Liver (tissue), 9 donors: ENCODE results near the gene RAB6A. TPM values are rescaled to one million over a fixed set of nuclear protein-coding genes. Genes with fewer than 3 reads are reported as not detected.

Source experiments
- DNase-seq: peaks from one replicate; pipeline ENCODE4 v3.0.0-alpha.2; 2017; ENCODE audit warnings: low spot score
- H3K27ac ChIP-seq, 2 donors: one replicate each; pipeline ENCODE4 v1.7.0; 2013; ENCODE audit warnings: inconsistent platforms in 2 of 2, low read length in 2 of 2, control low read depth in 1 of 2, low read depth in 1 of 2, mild to moderate bottlenecking in 1 of 2
- H3K27me3 ChIP-seq, 4 donors: one replicate each; pipeline versions ENCODE4 v1.6.1 to v1.7.0; 2013; ENCODE audit warnings: low read length in 3 of 4, inconsistent platforms in 1 of 4, mild to moderate bottlenecking in 1 of 4, moderate library complexity in 1 of 4; ENCODE audit not compliant: control insufficient read depth in 4 of 4, insufficient read depth in 4 of 4
- H3K36me3 ChIP-seq, 4 donors: one replicate each; pipeline versions ENCODE4 v1.6.1 to v1.7.0; 2013; ENCODE audit warnings: low read length in 3 of 4, mild to moderate bottlenecking in 3 of 4, low read depth in 1 of 4, moderate library complexity in 1 of 4; ENCODE audit not compliant: control insufficient read depth in 4 of 4, insufficient read depth in 3 of 4
- H3K4me1 ChIP-seq, 4 donors: one replicate each; pipeline versions ENCODE4 v1.6.1 to v1.7.0; 2013; ENCODE audit warnings: low read length in 3 of 4, mild to moderate bottlenecking in 3 of 4, moderate library complexity in 1 of 4; ENCODE audit not compliant: control insufficient read depth in 4 of 4, insufficient read depth in 4 of 4
- H3K4me3 ChIP-seq, 3 donors: one replicate each; pipeline versions ENCODE4 v1.6.1 to v1.7.0; 2013; ENCODE audit warnings: low read length in 3 of 3, control low read depth in 1 of 3, low read depth in 1 of 3, mild to moderate bottlenecking in 1 of 3
- H3K9ac ChIP-seq, 2 donors: one replicate each; pipeline ENCODE4 v1.7.0; 2013; ENCODE audit warnings: low read length in 2 of 2, mild to moderate bottlenecking in 2 of 2, moderate library complexity in 2 of 2, control low read depth in 1 of 2, low read depth in 1 of 2
- H3K9me3 ChIP-seq, 4 donors: one replicate each; pipeline versions ENCODE4 v1.6.1 to v1.7.0; 2013; ENCODE audit warnings: low read length in 3 of 4; ENCODE audit not compliant: control insufficient read depth in 4 of 4
- ATF3 ChIP-seq: IDR thresholded peaks from 2 replicates; pipeline ENCODE4 v1.6.1; 2016; ENCODE audit warnings: antibody characterized with exemption
- EGR1 ChIP-seq, 2 donors: IDR thresholded peaks; 2 replicates each; pipeline ENCODE4 v1.6.1; 2016 to 2018; ENCODE audit warnings: antibody characterized with exemption in 2 of 2, low read depth in 2 of 2
- FOXA1 ChIP-seq: IDR thresholded peaks from 2 replicates; pipeline ENCODE4 v1.6.1; 2016; ENCODE audit warnings: antibody characterized with exemption
- FOXA2 ChIP-seq: IDR thresholded peaks from 2 replicates; pipeline ENCODE4 v1.6.1; 2016; ENCODE audit warnings: antibody characterized with exemption
- GABPA ChIP-seq, 2 donors: IDR thresholded peaks in 1 of 2; conservative IDR thresholded peaks in 1 of 2; 2 replicates each; pipeline ENCODE4 v1.6.1; 2016; ENCODE audit warnings: antibody characterized with exemption in 2 of 2, mild to moderate bottlenecking in 1 of 2, moderate library complexity in 1 of 2
- HNF4A ChIP-seq, 2 donors: conservative IDR thresholded peaks; 2 replicates each; pipeline ENCODE4 v1.6.1; 2016; ENCODE audit warnings: antibody characterized with exemption in 2 of 2, mild to moderate bottlenecking in 2 of 2
- HNF4G ChIP-seq: IDR thresholded peaks from 2 replicates; pipeline ENCODE4 v1.6.1; 2016; ENCODE audit warnings: antibody characterized with exemption
- JUND ChIP-seq, 2 donors: IDR thresholded peaks; 2 replicates each; pipeline ENCODE4 v1.6.1; 2016; ENCODE audit warnings: antibody characterized with exemption in 2 of 2
- MAX ChIP-seq: IDR thresholded peaks from 2 replicates; pipeline ENCODE4 v1.6.1; 2016; ENCODE audit warnings: antibody characterized with exemption
- NR2F2 ChIP-seq: IDR thresholded peaks from 2 replicates; pipeline ENCODE4 v1.6.1; 2016; ENCODE audit warnings: antibody characterized with exemption
- RAD21 ChIP-seq, 2 donors: IDR thresholded peaks; 2 replicates each; pipeline ENCODE4 v1.6.1; 2016; ENCODE audit warnings: antibody characterized with exemption in 2 of 2, mild to moderate bottlenecking in 2 of 2
- RXRA ChIP-seq, 2 donors: IDR thresholded peaks; 2 replicates each; pipeline ENCODE4 v1.6.1; 2017 to 2018; ENCODE audit warnings: antibody characterized with exemption in 2 of 2, mild to moderate bottlenecking in 1 of 2
- SP1 ChIP-seq: IDR thresholded peaks from 2 replicates; pipeline ENCODE4 v1.6.1; 2018; ENCODE audit warnings: antibody characterized with exemption, mild to moderate bottlenecking
- TAF1 ChIP-seq: conservative IDR thresholded peaks from 2 replicates; pipeline ENCODE4 v1.6.1; 2016; ENCODE audit warnings: antibody characterized with exemption, mild to moderate bottlenecking
- YY1 ChIP-seq: IDR thresholded peaks from 2 replicates; pipeline ENCODE4 v1.6.1; 2016; ENCODE audit warnings: antibody characterized with exemption, mild to moderate bottlenecking
- ZBTB33 ChIP-seq: IDR thresholded peaks from 2 replicates; pipeline ENCODE4 v1.6.1; 2016; ENCODE audit warnings: antibody characterized with exemption
- WGBS: extraction: QIAGEN DNeasy Blood & Tissue Kit; methylation state at CpG from one replicate; pipeline ENCODE4 v1.1.7; 2013; 5-methylcytosine and 5-hydroxymethylcytosine counted together
- polyA plus RNA-seq, 2 donors: library from polyadenylated mRNA; stranded (reverse) in 1 of 2; unstranded in 1 of 2; fragments of 200-250 nt in 1 of 2; fragments of >200 nt in 1 of 2; fragmentation: Nextera tagmentation in 1 of 2; extraction: Ambion mirVana in 1 of 2; gene quantifications; one replicate each; pipeline versions ENCODE4 v1.2.1 to v1.2.3, GENCODE V29; 2013 to 2015
- total RNA-seq, 2 donors: library from RNA; depleted of rRNA; stranded (reverse); fragments of >200 nt; gene quantifications; one replicate each; pipeline ENCODE4 v1.2.3, GENCODE V29; 2014
- TF ChIP-seq, protein P1 (sequence below): fragments of 150-350 bp; IDR thresholded peaks from 2 replicates; pipeline ENCODE4 v1.5.1; 2017; ENCODE audit warnings: improper control_type of control experiment, low read depth, low read length; ENCODE audit not compliant: missing input control
- TF ChIP-seq, protein P2 (sequence below): IDR thresholded peaks from 2 replicates; pipeline ENCODE4 v1.6.1; 2016; ENCODE audit warnings: antibody characterized with exemption, mild to moderate bottlenecking
- donor health status: healthy.
- donor health status: healthy.
- donor health status: healthy.
- donor health status: healthy.
- donor health status: healthy.

The RAB6A gene
- total and polyA plus RNA-seq, 4 donors = 36.0 to 165 (median 51.5) TPM

- no peak for TF ChIP-seq HNF4A (conservative IDR thresholded peaks at IDR 0.05)
- TF ChIP-seq, protein P1, sequence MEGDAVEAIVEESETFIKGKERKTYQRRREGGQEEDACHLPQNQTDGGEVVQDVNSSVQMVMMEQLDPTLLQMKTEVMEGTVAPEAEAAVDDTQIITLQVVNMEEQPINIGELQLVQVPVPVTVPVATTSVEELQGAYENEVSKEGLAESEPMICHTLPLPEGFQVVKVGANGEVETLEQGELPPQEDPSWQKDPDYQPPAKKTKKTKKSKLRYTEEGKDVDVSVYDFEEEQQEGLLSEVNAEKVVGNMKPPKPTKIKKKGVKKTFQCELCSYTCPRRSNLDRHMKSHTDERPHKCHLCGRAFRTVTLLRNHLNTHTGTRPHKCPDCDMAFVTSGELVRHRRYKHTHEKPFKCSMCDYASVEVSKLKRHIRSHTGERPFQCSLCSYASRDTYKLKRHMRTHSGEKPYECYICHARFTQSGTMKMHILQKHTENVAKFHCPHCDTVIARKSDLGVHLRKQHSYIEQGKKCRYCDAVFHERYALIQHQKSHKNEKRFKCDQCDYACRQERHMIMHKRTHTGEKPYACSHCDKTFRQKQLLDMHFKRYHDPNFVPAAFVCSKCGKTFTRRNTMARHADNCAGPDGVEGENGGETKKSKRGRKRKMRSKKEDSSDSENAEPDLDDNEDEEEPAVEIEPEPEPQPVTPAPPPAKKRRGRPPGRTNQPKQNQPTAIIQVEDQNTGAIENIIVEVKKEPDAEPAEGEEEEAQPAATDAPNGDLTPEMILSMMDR = no peak
- TF ChIP-seq NR2F2 = no peak
- TF ChIP-seq, protein P2, sequence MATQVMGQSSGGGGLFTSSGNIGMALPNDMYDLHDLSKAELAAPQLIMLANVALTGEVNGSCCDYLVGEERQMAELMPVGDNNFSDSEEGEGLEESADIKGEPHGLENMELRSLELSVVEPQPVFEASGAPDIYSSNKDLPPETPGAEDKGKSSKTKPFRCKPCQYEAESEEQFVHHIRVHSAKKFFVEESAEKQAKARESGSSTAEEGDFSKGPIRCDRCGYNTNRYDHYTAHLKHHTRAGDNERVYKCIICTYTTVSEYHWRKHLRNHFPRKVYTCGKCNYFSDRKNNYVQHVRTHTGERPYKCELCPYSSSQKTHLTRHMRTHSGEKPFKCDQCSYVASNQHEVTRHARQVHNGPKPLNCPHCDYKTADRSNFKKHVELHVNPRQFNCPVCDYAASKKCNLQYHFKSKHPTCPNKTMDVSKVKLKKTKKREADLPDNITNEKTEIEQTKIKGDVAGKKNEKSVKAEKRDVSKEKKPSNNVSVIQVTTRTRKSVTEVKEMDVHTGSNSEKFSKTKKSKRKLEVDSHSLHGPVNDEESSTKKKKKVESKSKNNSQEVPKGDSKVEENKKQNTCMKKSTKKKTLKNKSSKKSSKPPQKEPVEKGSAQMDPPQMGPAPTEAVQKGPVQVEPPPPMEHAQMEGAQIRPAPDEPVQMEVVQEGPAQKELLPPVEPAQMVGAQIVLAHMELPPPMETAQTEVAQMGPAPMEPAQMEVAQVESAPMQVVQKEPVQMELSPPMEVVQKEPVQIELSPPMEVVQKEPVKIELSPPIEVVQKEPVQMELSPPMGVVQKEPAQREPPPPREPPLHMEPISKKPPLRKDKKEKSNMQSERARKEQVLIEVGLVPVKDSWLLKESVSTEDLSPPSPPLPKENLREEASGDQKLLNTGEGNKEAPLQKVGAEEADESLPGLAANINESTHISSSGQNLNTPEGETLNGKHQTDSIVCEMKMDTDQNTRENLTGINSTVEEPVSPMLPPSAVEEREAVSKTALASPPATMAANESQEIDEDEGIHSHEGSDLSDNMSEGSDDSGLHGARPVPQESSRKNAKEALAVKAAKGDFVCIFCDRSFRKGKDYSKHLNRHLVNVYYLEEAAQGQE = no peak
- no peak for TF ChIP-seq SP1
- no peak for TF ChIP-seq ZBTB33
- TF ChIP-seq GABPA (IDR thresholded peaks at IDR 0.05 in 1 of 2, conservative IDR thresholded peaks at IDR 0.05 in 1 of 2) = no peak
- TF ChIP-seq MAX = no peak
- no peak for TF ChIP-seq RAD21 (IDR thresholded peaks at IDR 0.05)
- TF ChIP-seq EGR1 (IDR thresholded peaks at IDR 0.05; ENCODE audit: low read depth in 2 of 2) = no peak
- TF ChIP-seq TAF1 = no peak
- no peak for TF ChIP-seq JUND (IDR thresholded peaks at IDR 0.05)
- TF ChIP-seq ATF3 = no peak
- no peak for TF ChIP-seq YY1
- TF ChIP-seq RXRA (IDR thresholded peaks at IDR 0.05) = no peak
- Histone ChIP-seq H3K36me3 (no peaks in the 10 kb centered on the region), H3K4me3 (no peak overlapping the region), H3K4me1 (no peaks in the 10 kb centered on the region), H3K9me3 (no peaks in the 10 kb centered on the region), H3K9ac (no peak overlapping the region), H3K27me3 (no peaks in the 10 kb centered on the region), H3K27ac (no peak overlapping the region)
- no peak for DNase-seq
- 96% methylated on average over 5 of the region's 5 CpGs for WGBS
These were observed 124.6 kb downstream of the RAB6A start for GRCh38 chr11:73636249-73636648.

- Histone ChIP-seq H3K9ac (no peak overlapping the region), H3K4me3 (no peak overlapping the region), H3K9me3 (no peaks in the 10 kb centered on the region), H3K4me1 (no peaks in the 10 kb centered on the region), H3K27ac (no peak overlapping the region), H3K36me3 (no peaks in the 10 kb centered on the region), H3K27me3 (no peaks in the 10 kb centered on the region)
- WGBS = 87% methylated on average over 5 of the region's 5 CpGs
- no peak for DNase-seq
- TF ChIP-seq GABPA (IDR thresholded peaks at IDR 0.05 in 1 of 2, conservative IDR thresholded peaks at IDR 0.05 in 1 of 2) (no peak), FOXA2 (no peak), SP1 (no peak), HNF4A (conservative IDR thresholded peaks at IDR 0.05) (no peak), NR2F2 (no peak), HNF4G (no peak), ATF3 (no peak), RXRA (IDR thresholded peaks at IDR 0.05) (no peak), FOXA1 (no peak), RAD21 (IDR thresholded peaks at IDR 0.05) (no peak), TAF1 (no peak), JUND (IDR thresholded peaks at IDR 0.05) (no peak)
- TF ChIP-seq, protein P1 = no peak
- TF ChIP-seq, protein P2 = no peak
These were observed 125.2 kb downstream of the RAB6A start for GRCh38 chr11:73635721-73636120.
